Thoracic aorta (tissue), 2 donors: ENCODE results near the gene SPRYD7. TPM values are rescaled to one million over a fixed set of nuclear protein-coding genes. Genes with fewer than 3 reads are reported as not detected.
"Not testable (repeated sequence)": the region's sequence is repeated elsewhere in the genome, so short reads cannot be mapped to it uniquely, and the experiment has no call there.

Experiments used
- ATAC-seq: fragments of 150-250 bp; one replicate; pipeline ENCODE4 v1.8.0; 2017; ENCODE audit warnings: low read depth; ENCODE audit not compliant: insufficient number of reproducible peaks, low FRiP score
- DNase-seq: peaks from one replicate; pipeline ENCODE4 v3.0.0-alpha.2; 2020; ENCODE audit warnings: low spot score
- H3K27ac ChIP-seq, 2 donors: fragments of 200-600 bp; sonication (generic); 1 replicate in 1 of 2; 2 replicates in 1 of 2; pipeline ENCODE4 v1.5.1; 2016; ENCODE audit warnings: mild to moderate bottlenecking in 2 of 2, moderate library complexity in 2 of 2
- H3K27me3 ChIP-seq: fragments of 200-600 bp; sonication (generic); replicated peaks from 2 replicates; pipeline ENCODE4 v1.6.0; 2016; ENCODE audit warnings: mild to moderate bottlenecking; ENCODE audit not compliant: insufficient read depth
- H3K36me3 ChIP-seq: fragments of 200-600 bp; sonication (generic); one replicate; pipeline ENCODE4 v1.5.1; 2016
- H3K4me1 ChIP-seq, 2 donors: fragments of 200-600 bp; sonication (generic); 1 replicate in 1 of 2; 2 replicates in 1 of 2; pipeline versions ENCODE4 v1.5.1 to v1.6.0; 2016; ENCODE audit warnings: low read depth in 2 of 2, mild to moderate bottlenecking in 1 of 2; ENCODE audit not compliant: control insufficient read depth in 1 of 2
- H3K4me3 ChIP-seq: fragments of 200-600 bp; sonication (generic); 2 replicates; pipeline ENCODE4 v1.5.1; 2016; ENCODE audit warnings: mild to moderate bottlenecking
- H3K9me3 ChIP-seq: fragments of 200-600 bp; sonication (generic); 2 replicates; pipeline ENCODE4 v1.5.1; 2016
- total RNA-seq, 2 donors: library from RNA; depleted of rRNA; stranded (reverse); fragments of >200 nt; gene quantifications; one replicate each; pipeline versions ENCODE4 v1.1.0 to v1.2.3, GENCODE V29; 2016
- TF ChIP-seq, protein P1 (sequence below): fragments of 200-600 bp; sonication (generic); IDR thresholded peaks from one replicate; pipeline ENCODE4 v1.5.1; 2019; ENCODE audit warnings: antibody characterized with exemption

SPRYD7 gene
- total RNA-seq, 2 donors from 2014 or later, result 4.0 to 4.1 TPM

DNA sequence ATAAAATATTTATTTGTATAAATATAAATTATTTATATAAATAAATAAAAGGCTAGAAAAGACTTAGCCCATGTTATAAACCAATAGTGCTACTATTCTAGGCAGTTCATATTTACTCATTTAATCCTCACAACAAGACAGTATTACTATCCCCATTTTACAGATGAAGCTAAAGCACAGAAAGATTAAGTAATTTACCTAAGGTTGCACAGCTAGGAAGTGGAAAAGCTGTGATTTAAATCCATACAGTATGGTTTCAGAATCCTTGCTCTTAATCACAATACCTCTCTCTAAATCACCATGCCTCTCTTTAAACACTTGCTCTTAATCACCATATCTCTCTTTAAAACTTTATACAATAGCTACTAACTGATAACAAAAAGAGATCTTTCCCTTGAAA lies 13.8 kb downstream of the SPRYD7 start:
- ATAC-seq (no peak), DNase-seq (no peak)
- TF ChIP-seq, protein P1, sequence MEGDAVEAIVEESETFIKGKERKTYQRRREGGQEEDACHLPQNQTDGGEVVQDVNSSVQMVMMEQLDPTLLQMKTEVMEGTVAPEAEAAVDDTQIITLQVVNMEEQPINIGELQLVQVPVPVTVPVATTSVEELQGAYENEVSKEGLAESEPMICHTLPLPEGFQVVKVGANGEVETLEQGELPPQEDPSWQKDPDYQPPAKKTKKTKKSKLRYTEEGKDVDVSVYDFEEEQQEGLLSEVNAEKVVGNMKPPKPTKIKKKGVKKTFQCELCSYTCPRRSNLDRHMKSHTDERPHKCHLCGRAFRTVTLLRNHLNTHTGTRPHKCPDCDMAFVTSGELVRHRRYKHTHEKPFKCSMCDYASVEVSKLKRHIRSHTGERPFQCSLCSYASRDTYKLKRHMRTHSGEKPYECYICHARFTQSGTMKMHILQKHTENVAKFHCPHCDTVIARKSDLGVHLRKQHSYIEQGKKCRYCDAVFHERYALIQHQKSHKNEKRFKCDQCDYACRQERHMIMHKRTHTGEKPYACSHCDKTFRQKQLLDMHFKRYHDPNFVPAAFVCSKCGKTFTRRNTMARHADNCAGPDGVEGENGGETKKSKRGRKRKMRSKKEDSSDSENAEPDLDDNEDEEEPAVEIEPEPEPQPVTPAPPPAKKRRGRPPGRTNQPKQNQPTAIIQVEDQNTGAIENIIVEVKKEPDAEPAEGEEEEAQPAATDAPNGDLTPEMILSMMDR, result no peak
- no peaks in the 10 kb centered on the region for H3K9me3 ChIP-seq
- no peaks in the 10 kb centered on the region for H3K27me3 ChIP-seq
- no peak overlapping the region for H3K4me3 ChIP-seq
- no peak overlapping the region for H3K27ac ChIP-seq
- peaks cover 5 to 12% of the 10 kb centered on the region in 2 donors for H3K4me1 ChIP-seq
- peaks cover 33% of the 10 kb centered on the region for H3K36me3 ChIP-seq

DNA sequence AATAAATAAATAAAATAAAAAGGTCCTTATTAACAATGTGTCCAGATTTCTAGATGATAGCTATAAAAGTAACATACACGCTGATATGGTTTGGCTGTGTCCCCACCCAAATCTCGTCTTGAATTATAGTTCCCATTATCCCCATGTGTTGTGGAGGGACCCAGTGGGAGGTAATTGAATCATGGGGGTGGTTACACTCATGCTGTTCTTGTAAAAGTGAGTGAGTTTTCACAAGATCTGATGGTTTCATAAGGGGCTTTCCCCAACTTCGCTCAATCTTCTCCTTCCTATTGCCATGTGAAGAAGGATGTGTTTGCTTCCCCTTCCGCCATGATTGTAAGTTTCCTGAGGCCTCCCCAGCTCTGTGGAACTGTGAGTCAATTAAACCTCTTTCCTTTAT lies 15.2 kb downstream of the SPRYD7 start:
- DNase-seq, H3K4me1 ChIP-seq, ATAC-seq, H3K9me3 ChIP-seq, H3K27ac ChIP-seq, H3K4me3 ChIP-seq, H3K27me3 ChIP-seq: not testable (repeated sequence)
- peaks cover 31% of the 10 kb centered on the region for H3K36me3 ChIP-seq

GRCh38 chr13:49918106-49918505 lies 18.0 kb downstream of the SPRYD7 start:
- H3K9me3 ChIP-seq, ATAC-seq, H3K4me1 ChIP-seq, DNase-seq, H3K27me3 ChIP-seq, H3K27ac ChIP-seq, H3K4me3 ChIP-seq: not testable (repeated sequence)
- H3K36me3 ChIP-seq, result peaks cover 28% of the 10 kb centered on the region

DNA sequence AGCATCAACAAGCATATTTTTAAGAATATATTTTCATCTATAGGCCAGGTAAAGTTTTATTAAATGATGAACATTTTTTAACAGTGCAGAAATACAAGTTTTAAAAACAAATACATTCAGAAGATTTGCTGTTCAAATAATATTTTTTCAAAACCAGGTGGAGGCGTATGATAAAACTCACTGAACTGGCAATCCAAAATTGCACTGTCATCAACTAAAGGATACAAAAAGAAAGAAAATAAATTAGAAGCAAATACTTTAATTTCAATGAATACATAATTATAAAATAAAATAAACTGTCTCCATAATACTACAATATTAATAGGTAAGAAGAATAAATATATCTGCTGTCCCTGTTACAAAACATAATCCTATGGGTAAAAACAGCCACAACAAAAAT lies 21.2 kb downstream of the SPRYD7 start:
- TF ChIP-seq, protein P1, result no peak
- H3K27ac ChIP-seq, result no peak overlapping the region
- H3K36me3 ChIP-seq, result peaks cover 19% of the 10 kb centered on the region
- ATAC-seq, result no peak
- H3K4me1 ChIP-seq, result no peaks in the 10 kb centered on the region
- H3K27me3 ChIP-seq, result no peaks in the 10 kb centered on the region
- no peaks in the 10 kb centered on the region for H3K9me3 ChIP-seq
- no peak overlapping the region for H3K4me3 ChIP-seq
- DNase-seq, result no peak

DNA sequence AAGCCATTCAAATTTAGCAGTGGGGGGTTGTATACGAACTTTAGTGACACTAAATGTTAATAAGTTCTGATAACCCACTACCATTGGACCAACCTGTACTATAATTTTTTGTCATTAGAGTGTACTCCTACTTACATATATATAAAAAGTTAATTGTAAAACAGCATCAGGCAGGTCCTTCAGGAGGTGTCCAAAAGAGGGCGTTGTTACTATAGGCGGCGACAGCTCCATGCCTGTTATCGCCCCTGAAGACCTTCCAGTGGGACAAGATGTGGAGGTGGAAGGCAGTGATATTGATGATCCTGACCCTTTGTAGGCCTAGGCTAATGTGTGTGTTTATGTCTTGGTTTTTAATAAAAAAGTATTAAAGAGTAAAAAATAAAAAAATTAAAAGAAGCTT lies 27.5 kb downstream of the SPRYD7 start:
- TF ChIP-seq, protein P1, result no peak
- H3K27me3 ChIP-seq, result no peaks in the 10 kb centered on the region

DNA sequence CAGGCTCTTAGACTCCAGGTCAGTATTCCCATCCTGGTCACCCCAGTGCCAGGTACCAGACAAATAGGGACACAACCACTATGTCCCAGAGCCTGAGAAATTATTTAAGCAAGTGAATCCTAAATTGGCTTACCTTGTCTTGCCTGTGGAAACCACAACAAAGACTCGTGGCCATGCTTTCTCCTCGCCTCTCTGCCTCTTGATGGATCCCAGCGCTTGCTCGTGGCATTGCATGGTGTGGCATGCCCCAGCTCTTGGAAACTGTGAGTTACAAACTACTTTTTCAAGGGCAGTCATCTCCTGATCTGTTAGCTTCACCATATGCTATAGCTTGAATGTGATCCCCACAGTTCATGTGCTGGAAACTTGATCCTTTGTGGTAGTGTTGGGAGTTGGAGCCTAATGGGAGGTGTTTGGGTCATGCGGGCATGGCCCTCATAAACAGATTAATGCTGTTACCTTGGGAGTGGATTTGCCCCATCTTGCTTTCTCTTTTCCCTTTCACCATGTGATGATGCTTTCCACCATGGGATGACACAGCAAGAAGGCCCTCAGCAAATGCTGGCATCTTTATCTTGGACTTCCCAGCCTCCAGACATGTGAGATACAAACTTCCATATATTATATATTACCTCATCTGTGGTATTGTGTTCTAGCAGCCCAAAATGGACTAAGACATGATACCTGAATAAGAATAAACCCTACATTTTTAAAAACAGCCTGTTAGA lies 31.2 kb downstream of the SPRYD7 start:
- no peak overlapping the region for H3K4me3 ChIP-seq
- no peaks in the 10 kb centered on the region for H3K9me3 ChIP-seq
- H3K27ac ChIP-seq, result no peak overlapping the region
- TF ChIP-seq, protein P1, result no peak
- no peaks in the 10 kb centered on the region for H3K36me3 ChIP-seq
- ATAC-seq (no peak), DNase-seq (no peak)
- H3K4me1 ChIP-seq, result no peaks in the 10 kb centered on the region
- H3K27me3 ChIP-seq, result no peaks in the 10 kb centered on the region

More for the DNA sequence above, 27.5 kb downstream of the SPRYD7 start:
- Histone ChIP-seq H3K4me3 (no peak overlapping the region), H3K36me3 (peaks cover 5% of the 10 kb centered on the region), H3K27ac (no peak overlapping the region), H3K9me3 (no peaks in the 10 kb centered on the region), H3K4me1 (no peaks in the 10 kb centered on the region)
- ATAC-seq (no peak), DNase-seq (no peak)
